IPS-15b (cell line): ENCODE results near the gene TNS3.

Experiments
- H3K27me3 ChIP-seq: one replicate; pipeline ENCODE4 v1.6.1; 2013; ENCODE audit warnings: low read length; ENCODE audit not compliant: control insufficient read depth, insufficient read depth
- H3K36me3 ChIP-seq: one replicate; pipeline ENCODE4 v1.6.1; 2013; ENCODE audit warnings: low read length; ENCODE audit not compliant: control insufficient read depth, insufficient read depth
- H3K4me1 ChIP-seq: one replicate; pipeline ENCODE4 v1.6.1; 2013; ENCODE audit warnings: mild to moderate bottlenecking, low read length; ENCODE audit not compliant: control insufficient read depth, insufficient read depth
- H3K4me3 ChIP-seq: one replicate; pipeline ENCODE4 v1.5.1; 2013; ENCODE audit warnings: low read depth, low read length
- H3K9ac ChIP-seq: one replicate; pipeline ENCODE4 v1.6.1; 2013; ENCODE audit warnings: low read depth, mild to moderate bottlenecking, low read length
- H3K9me3 ChIP-seq: one replicate; pipeline ENCODE4 v1.6.1; 2013; ENCODE audit warnings: mild to moderate bottlenecking, low read length; ENCODE audit not compliant: control insufficient read depth, insufficient read depth

Gene TNS3

DNA sequence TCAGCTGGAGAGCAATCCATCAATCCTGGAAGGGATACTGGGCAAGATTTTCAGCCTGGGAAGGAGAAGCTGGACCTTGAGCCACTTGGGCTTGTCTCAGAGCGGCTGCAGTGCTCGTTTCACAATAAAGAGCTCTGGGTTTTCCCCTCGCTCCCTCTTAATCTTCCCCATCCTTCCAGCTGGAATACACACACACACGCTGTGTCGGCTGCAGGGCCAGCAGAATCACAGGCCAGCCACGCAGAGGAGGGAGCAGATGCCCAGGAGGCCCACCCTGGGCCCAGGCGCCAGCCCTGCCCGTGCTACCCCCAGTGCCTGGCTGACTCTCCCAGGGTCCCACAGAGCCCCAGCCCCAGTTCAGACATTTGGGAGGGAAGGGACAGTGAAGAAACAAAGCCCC lies 255.1 kb downstream of the TNS3 start:
- H3K36me3 ChIP-seq: peaks cover 5% of the 10 kb centered on the region
- peaks cover 13% of the 10 kb centered on the region for H3K4me1 ChIP-seq
- H3K9me3 ChIP-seq: no peaks in the 10 kb centered on the region
- no peaks in the 10 kb centered on the region for H3K27me3 ChIP-seq
- H3K4me3 ChIP-seq: no peak overlapping the region
- no peak overlapping the region for H3K9ac ChIP-seq

DNA sequence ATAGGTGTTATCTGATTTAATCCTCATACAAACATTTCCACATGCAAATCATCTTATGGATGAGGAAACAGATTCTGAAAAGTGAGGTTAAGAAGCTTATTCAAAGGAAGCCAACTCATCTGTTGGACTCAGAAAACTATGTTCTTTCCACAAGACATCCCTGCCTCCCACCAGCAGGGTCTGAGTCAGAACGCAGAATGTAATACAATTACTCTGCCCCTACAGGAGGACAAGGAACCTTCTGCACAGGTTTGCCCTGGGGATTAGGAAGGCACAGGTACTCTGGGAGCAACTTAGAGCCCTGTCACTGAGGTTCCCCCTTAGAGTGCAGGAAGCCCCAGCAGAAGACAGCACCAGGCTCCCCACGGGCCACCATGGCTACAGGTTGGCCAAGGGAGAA lies 255.7 kb downstream of the TNS3 start:
- Histone ChIP-seq H3K4me3 (no peak overlapping the region), H3K9me3 (no peaks in the 10 kb centered on the region), H3K27me3 (no peaks in the 10 kb centered on the region), H3K4me1 (peaks cover 13% of the 10 kb centered on the region), H3K36me3 (peaks cover 6% of the 10 kb centered on the region), H3K9ac (no peak overlapping the region)

GRCh38 chr7:47325337-47325736 lies 256.6 kb downstream of the TNS3 start:
- Histone ChIP-seq H3K9ac (no peak overlapping the region), H3K4me1 (peaks cover 13% of the 10 kb centered on the region), H3K27me3 (no peaks in the 10 kb centered on the region), H3K9me3 (no peaks in the 10 kb centered on the region), H3K4me3 (no peak overlapping the region), H3K36me3 (peaks cover 7% of the 10 kb centered on the region)

DNA sequence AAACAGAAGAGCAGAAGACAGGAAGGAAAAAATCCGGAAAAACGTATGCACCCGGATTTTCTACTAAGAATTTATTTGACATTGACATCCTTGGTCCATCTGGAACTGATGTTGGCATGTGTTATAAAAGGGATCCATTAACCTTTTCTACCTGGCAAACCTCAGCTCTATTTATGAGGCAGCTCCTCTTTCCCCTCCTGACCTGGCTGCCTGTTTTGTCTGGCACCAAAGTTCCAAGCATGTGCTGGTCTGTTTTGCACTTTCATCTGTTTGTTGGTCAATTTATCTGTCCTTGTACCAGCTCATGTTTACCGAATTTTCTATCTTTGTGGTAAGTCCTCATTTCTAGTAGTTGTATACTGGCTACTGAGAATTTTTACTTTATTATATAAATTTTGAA lies 258.0 kb downstream of the TNS3 start:
- Histone ChIP-seq H3K27me3 (no peaks in the 10 kb centered on the region), H3K36me3 (peaks cover 9% of the 10 kb centered on the region), H3K4me3 (no peak overlapping the region), H3K9me3 (no peaks in the 10 kb centered on the region), H3K4me1 (peaks cover 12% of the 10 kb centered on the region), H3K9ac (no peak overlapping the region)

DNA sequence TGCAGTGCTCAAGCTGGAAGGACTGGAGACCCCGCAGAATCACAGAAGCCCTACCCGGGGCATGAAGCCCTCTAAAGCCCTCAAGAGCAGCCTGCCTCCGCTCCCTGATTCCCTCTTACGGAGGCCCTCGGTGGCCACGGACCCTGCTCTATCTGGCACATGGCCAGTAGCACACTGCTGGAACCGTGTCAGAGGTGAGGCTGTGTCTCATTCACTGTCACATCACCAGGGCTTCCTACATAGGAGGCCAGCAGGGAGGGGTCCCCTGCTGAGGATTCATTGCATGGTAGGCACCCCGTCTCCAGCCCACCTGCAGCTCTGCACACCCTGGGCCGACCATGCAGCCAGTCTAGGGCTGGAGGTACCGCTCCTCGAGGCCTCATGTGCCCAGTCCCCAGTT lies 259.2 kb downstream of the TNS3 start:
- Histone ChIP-seq H3K9me3 (no peaks in the 10 kb centered on the region), H3K4me1 (peaks cover 7% of the 10 kb centered on the region), H3K36me3 (peaks cover 9% of the 10 kb centered on the region), H3K27me3 (no peaks in the 10 kb centered on the region), H3K4me3 (no peak overlapping the region), H3K9ac (no peak overlapping the region)

DNA sequence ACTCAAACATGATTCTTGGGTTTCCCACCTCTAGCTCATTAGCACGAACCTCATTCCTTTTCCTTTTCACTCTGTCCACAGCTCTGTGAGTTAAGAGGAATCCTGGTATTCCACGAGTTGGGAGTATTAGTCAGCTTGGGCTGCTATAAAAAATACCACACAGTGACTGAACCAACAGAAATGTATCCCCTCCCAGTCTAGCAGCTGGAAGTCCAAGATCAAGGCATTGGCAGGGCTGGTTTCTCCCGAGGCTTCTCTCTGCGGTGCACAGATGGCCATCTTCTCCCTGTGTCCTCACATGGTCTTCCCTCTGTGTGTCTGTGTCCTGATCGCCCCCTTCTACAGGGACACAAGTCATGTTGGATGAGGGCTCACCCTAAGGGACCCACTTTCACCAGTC lies 261.6 kb downstream of the TNS3 start:
- no peaks in the 10 kb centered on the region for H3K9me3 ChIP-seq
- H3K9ac ChIP-seq: no peak overlapping the region
- H3K36me3 ChIP-seq: peaks cover 9% of the 10 kb centered on the region
- H3K4me1 ChIP-seq: no peaks in the 10 kb centered on the region
- H3K27me3 ChIP-seq: no peaks in the 10 kb centered on the region
- H3K4me3 ChIP-seq: no peak overlapping the region

DNA sequence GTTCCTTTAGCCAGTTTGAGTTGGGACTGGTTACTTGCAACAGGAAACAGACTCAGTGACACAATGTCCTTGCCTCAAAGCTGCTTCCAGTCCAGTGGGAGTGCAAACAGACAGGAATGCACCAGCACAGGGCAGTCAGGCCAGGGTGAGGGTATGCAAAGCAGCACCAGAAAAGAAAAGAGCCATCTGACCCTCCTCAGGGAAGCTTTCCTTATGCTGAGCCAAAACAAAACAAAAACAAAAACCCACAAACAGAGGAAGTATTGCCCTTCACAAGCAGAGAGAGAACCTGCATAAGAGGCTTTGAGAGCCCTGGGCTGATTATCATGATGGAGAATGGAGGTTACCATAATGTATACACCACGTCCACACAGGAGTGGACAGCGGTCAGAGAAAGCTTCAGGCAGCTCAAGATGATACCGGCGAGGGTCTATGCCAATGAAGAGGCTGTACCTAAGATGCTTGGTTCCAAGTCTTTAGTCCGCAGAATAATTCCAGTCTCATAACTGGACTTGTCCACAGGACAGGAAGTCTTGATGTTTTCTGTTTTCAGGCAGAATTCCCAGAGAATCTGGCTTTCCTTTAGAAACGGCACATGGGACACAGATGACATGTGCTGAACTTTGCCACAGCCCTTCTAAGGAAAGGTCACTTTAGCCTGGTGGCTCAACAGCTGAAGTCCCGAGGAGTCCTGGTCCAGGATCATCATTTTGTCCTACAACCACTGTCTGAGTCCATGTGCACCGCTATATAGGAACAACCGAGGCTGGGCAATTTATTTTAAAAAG lies 263.3 kb downstream of the TNS3 start:
- Histone ChIP-seq H3K36me3 (peaks cover 9% of the 10 kb centered on the region), H3K9me3 (no peaks in the 10 kb centered on the region), H3K4me3 (no peak overlapping the region), H3K27me3 (no peaks in the 10 kb centered on the region), H3K4me1 (peaks cover 4% of the 10 kb centered on the region), H3K9ac (no peak overlapping the region)

DNA sequence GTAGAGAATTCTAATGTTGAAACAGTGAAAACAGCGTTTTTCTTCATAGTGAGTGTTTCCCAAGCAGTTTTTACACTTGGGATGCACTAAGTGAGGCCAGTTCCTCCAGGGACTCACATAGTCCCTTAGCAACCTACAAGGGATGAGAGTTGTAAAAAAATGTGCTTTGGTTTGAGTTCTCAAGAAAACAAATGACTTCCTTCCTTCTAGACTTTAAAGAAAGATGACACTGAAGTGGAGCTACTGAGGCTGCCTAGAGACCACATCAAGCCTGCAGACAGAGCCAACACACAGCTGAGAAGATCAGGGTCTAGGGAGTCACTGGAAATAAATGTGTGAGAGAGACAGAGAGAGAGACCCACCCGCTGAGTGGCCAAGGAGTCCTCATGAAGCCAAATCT lies 264.4 kb downstream of the TNS3 start:
- H3K9me3 ChIP-seq: no peaks in the 10 kb centered on the region
- peaks cover 4% of the 10 kb centered on the region for H3K4me1 ChIP-seq
- H3K4me3 ChIP-seq: no peak overlapping the region
- no peak overlapping the region for H3K9ac ChIP-seq
- no peaks in the 10 kb centered on the region for H3K27me3 ChIP-seq
- peaks cover 9% of the 10 kb centered on the region for H3K36me3 ChIP-seq

DNA sequence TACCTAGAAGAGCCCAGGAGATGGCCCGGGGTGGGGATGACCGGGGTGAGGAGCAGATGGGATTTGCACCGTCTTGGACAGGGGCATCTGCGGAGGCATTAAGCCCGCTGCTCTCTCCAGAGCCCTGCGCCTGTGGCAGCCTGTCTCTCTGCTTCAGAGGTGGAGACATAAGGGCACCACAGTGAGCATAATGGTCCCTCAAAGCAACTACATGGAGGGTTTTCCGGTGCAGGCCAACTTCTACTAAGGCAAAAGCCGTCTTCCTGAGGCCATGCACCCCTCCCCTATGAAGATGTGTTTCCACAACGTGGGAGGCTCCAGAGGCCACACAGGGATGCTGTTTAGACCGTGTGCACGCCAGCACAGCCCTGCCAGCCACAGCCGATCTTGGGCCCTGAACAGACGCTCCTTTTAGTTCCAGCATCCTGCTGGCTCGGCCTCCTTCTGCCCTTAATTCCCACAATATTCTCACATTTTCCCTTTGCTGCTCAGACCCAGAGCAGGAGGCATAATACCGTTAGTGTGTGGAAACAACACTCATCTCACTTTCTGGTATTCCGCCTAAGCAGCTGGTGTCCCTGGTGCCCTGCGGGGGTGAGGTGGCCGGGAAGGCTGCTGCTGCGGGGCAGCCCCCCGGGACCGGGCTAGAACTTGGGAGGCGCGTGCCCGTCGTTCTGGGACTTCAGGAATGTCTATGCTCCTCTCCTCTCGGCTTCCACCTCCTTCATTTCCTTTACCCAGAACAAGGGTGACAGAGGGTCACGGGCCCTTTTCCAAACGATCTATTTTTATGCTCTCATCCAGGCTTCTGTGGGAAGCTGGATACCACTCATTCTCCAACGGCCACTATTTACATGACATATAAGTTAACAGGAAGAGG lies 266.9 kb downstream of the TNS3 start:
- Histone ChIP-seq H3K4me3 (no peak overlapping the region), H3K27me3 (no peaks in the 10 kb centered on the region), H3K4me1 (peaks cover 4% of the 10 kb centered on the region), H3K9me3 (no peaks in the 10 kb centered on the region), H3K36me3 (no peaks in the 10 kb centered on the region), H3K9ac (no peak overlapping the region)

- Histone ChIP-seq H3K9me3 (no peaks in the 10 kb centered on the region), H3K4me3 (no peak overlapping the region), H3K4me1 (peaks cover 4% of the 10 kb centered on the region), H3K36me3 (no peaks in the 10 kb centered on the region), H3K9ac (no peak overlapping the region), H3K27me3 (no peaks in the 10 kb centered on the region)
These were observed 267.7 kb downstream of the TNS3 start for GRCh38 chr7:47314248-47314647.

DNA sequence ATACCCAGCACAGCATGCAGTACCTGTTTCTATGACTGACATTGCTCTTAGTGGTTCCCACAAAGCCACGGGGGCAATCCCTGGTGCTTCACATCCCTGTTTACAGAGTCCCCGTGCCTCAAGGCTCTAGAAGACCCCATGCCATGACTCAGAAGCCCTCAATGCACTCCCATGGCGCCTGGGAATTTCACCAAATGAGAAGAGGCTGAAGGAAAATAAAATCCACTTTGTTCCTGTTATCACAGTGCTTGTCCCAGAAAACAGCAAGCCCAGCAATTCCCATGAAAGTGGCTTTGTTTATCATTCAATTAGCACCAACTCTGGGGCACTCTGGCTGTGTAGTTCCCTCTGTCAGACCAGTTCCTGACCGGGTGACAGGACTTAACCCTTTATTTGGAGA lies 268.3 kb downstream of the TNS3 start:
- no peaks in the 10 kb centered on the region for H3K27me3 ChIP-seq
- H3K4me3 ChIP-seq: no peak overlapping the region
- H3K9me3 ChIP-seq: no peaks in the 10 kb centered on the region
- H3K9ac ChIP-seq: no peak overlapping the region
- H3K36me3 ChIP-seq: no peaks in the 10 kb centered on the region
- H3K4me1 ChIP-seq: peaks cover 4% of the 10 kb centered on the region

GRCh38 chr7:47311891-47312290 lies 270.0 kb downstream of the TNS3 start:
- H3K36me3 ChIP-seq: no peaks in the 10 kb centered on the region

More at GRCh38 chr7:47311891-47312290, 270.0 kb downstream of the TNS3 start:
- no peak overlapping the region for H3K4me3 ChIP-seq
- no peak overlapping the region for H3K9ac ChIP-seq
- H3K9me3 ChIP-seq: no peaks in the 10 kb centered on the region
- peaks cover 4% of the 10 kb centered on the region for H3K4me1 ChIP-seq
- no peaks in the 10 kb centered on the region for H3K27me3 ChIP-seq
